Spleen (tissue), 11 donors: Measurements from ENCODE around the gene ARHGAP29. TPM values are rescaled to one million over a fixed set of nuclear protein-coding genes. Genes with fewer than 3 reads are reported as not detected.

Experiments
- DNase-seq: peaks from one replicate; pipeline ENCODE4 v3.0.0-alpha.2; 2020
- H3K27ac ChIP-seq, 8 donors: fragments of 200-600 bp; sonication (generic) in 7 of 8; 1 replicate in 4 of 8; 2 replicates in 4 of 8; pipeline versions ENCODE4 v1.5.0 to v1.8.0; 2016 to 2021; ENCODE audit warnings: inconsistent platforms in 4 of 8, mild to moderate bottlenecking in 4 of 8, moderate library complexity in 1 of 8
- H3K27me3 ChIP-seq, 7 donors: fragments of 200-600 bp; sonication (generic) in 6 of 7; replicated peaks in 1 of 7; 1 replicate in 4 of 7; 2 replicates in 3 of 7; pipeline versions ENCODE4 v1.5.0 to v1.8.0; 2016 to 2021; ENCODE audit warnings: inconsistent platforms in 3 of 7, mild to moderate bottlenecking in 1 of 7
- H3K36me3 ChIP-seq, 6 donors: fragments of 200-600 bp; sonication (generic) in 5 of 6; 1 replicate in 4 of 6; 2 replicates in 2 of 6; pipeline versions ENCODE4 v1.5.0 to v1.8.0; 2016 to 2021; ENCODE audit warnings: inconsistent platforms in 2 of 6
- H3K4me1 ChIP-seq, 6 donors: fragments of 200-600 bp; sonication (generic) in 5 of 6; 1 replicate in 3 of 6; 2 replicates in 3 of 6; pipeline versions ENCODE4 v1.5.0 to v1.8.0; 2016 to 2021; ENCODE audit warnings: inconsistent platforms in 3 of 6
- H3K4me3 ChIP-seq, 8 donors: fragments of 200-600 bp; sonication (generic) in 7 of 8; 1 replicate in 4 of 8; 2 replicates in 4 of 8; pipeline versions ENCODE4 v1.5.0 to v1.8.0; 2016 to 2021; ENCODE audit warnings: inconsistent platforms in 4 of 8, mild to moderate bottlenecking in 4 of 8, moderate library complexity in 2 of 8
- H3K9me3 ChIP-seq, 8 donors: fragments of 200-600 bp; sonication (generic) in 7 of 8; 1 replicate in 4 of 8; 2 replicates in 4 of 8; pipeline versions ENCODE4 v1.5.0 to v1.8.0; 2016 to 2021; ENCODE audit warnings: inconsistent platforms in 4 of 8
- CTCF ChIP-seq, 11 experiments: fragments of 200-600 bp in 7 of 11; fragments of 450-650 bp in 4 of 11; sonication (generic) in 4 of 11; IDR thresholded peaks in 8 of 11; conservative IDR thresholded peaks in 3 of 11; 1 replicate in 7 of 11; 2 replicates in 4 of 11; pipeline versions ENCODE4 v1.4.0 to v1.8.0; 2016 to 2021; ENCODE audit warnings: antibody characterized with exemption in 11 of 11, inconsistent platforms in 4 of 11, mild to moderate bottlenecking in 1 of 11
- POLR2A ChIP-seq, 3 donors: fragments of 450-650 bp; IDR thresholded peaks; one replicate each; pipeline ENCODE4 v1.5.1; 2017; ENCODE audit warnings: antibody characterized with exemption in 3 of 3, mild to moderate bottlenecking in 1 of 3
- POLR2AphosphoS5 ChIP-seq, 3 donors: sonication (generic); formaldehyde crosslinking; IDR thresholded peaks; one replicate each; pipeline ENCODE4 v1.5.1; 2017; ENCODE audit warnings: antibody characterized with exemption in 3 of 3
- WGBS, 5 donors: extraction: QIAGEN DNeasy Blood & Tissue Kit in 3 of 5; methylation state at CpG; one replicate each; pipeline versions ENCODE4 v1.1.5 to v1.1.7; 2013 to 2018; 5-methylcytosine and 5-hydroxymethylcytosine counted together
- intact Hi-C: fragments of 100-400 bp; cut with DNase I; formaldehyde crosslinking; loops from one replicate; pipeline ENCODE4 v1.15.0; 2023; ENCODE audit warnings: low total_unique reads
- polyA plus RNA-seq, 3 donors: library from polyadenylated mRNA; stranded (reverse); fragments of 200-250 nt; gene quantifications; one replicate each; pipeline ENCODE4 v1.2.1, GENCODE V29; 2013
- total RNA-seq, 7 donors: library from RNA; depleted of rRNA in 3 of 7; stranded (reverse); fragments of >200 nt in 3 of 7; fragmentation: NEBNext Ultra II Directional in 4 of 7; extraction: Animal tissue kit (Norgen Biotek cat#: 25700) in 4 of 7; gene quantifications; one replicate each; pipeline versions ENCODE4 v1.1.0 to v1.2.1, GENCODE V29; 2016 to 2021
- donor health status: healthy with polysubstance abuse.
- donor health status: DM: no; HTN: no; CAD: no; lungs with moderate emphysema.
- donor health status: DM: no; HTN: no; CAD: no.
- donor health status: Bipolar disorder and iron deficiency.
- donor health status: healthy.
- donor health status: DM: no; HTN: no; CAD: no.
- donor health status: DM: yes; HTN: yes; CAD: no.

Gene ARHGAP29
- total and polyA plus RNA-seq, 10 donors, result 7.3 to 124 (median 71.9) TPM

DNA sequence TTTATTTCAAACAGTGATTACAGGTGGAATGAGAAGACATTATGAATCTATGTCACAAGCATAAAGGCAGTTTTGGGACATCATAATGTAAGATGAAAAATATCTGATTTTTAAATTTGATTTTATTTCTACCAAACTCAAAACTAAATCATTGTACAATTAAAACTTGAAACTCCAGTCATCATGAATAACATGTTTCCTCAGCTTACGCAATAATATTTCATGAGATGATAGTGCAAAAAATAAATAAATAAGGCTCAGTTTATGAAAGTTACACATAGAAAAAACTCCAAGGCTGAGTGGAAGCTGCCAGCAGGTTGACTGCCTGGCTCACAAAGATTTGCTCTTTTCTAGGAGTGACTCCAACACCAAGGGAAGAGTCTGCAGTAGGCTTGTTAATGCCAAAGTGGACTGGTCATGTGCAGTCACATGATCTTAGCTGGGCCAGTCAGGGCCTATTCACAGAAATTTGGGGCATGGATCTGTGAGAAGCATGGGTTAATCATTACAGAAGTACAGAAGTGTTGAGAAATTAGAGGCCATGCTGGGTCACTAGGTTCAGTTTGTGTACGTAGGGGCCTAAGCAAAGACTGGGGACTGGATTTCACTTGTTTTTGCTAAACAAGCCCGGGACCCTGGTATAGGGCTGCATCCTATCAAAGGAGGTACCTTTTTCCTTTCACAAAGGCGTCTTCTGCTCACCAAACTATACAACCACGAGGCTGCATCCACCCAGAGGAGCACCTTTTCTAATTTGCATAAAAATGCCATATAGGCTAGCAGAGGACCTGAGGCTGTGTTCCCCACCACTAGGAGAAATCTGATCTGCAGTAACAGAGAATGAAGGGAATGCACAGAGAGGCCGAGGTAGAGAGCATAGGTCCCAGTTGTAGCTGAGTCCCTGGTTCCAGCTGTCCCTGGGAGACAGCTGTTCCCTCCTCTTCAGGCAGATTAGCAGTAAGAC lies 111.6 kb downstream of the ARHGAP29 start:
- Histone ChIP-seq H3K4me3 (no peak overlapping the region), H3K27ac (no peak overlapping the region), H3K9me3 (no peaks in the 10 kb centered on the region), H3K4me1 (no peaks in the 10 kb centered on the region), H3K27me3 (peaks cover 0 to 10% (median 0%) of the 10 kb centered on the region in 7 donors), H3K36me3 (no peaks in the 10 kb centered on the region)
- no peak for DNase-seq
- 60 to 84% (median 75%) methylated on average over 6 of the region's 6 CpGs for WGBS, 5 donors
- intact Hi-C loops, result no loop called here
- TF ChIP-seq POLR2A (IDR thresholded peaks at IDR 0.05), result no peak
- no peak for TF ChIP-seq POLR2AphosphoS5 (IDR thresholded peaks at IDR 0.05)
- no peak for TF ChIP-seq CTCF (IDR thresholded peaks at IDR 0.05 in 8 of 11, conservative IDR thresholded peaks at IDR 0.05 in 3 of 11)

GRCh38 chr1:94124538-94124937 lies 112.8 kb downstream of the ARHGAP29 start:
- TF ChIP-seq POLR2A (IDR thresholded peaks at IDR 0.05) (no peak), POLR2AphosphoS5 (IDR thresholded peaks at IDR 0.05) (no peak), CTCF (IDR thresholded peaks at IDR 0.05 in 8 of 11, conservative IDR thresholded peaks at IDR 0.05 in 3 of 11) (no peak)
- peaks cover 0 to 17% (median 0%) of the 10 kb centered on the region in 7 donors for H3K27me3 ChIP-seq
- 96 to 100% (median 97%) methylated on average over 1 of the region's 1 CpG for whole genome bisulfite sequencing, 5 donors
- no peaks in the 10 kb centered on the region for H3K9me3 ChIP-seq
- no peak for DNase-seq
- no peaks in the 10 kb centered on the region for H3K4me1 ChIP-seq
- H3K4me3 ChIP-seq, result no peak overlapping the region
- H3K27ac ChIP-seq, result no peak overlapping the region
- no peaks in the 10 kb centered on the region for H3K36me3 ChIP-seq
- intact Hi-C loops, result no loop called here

DNA sequence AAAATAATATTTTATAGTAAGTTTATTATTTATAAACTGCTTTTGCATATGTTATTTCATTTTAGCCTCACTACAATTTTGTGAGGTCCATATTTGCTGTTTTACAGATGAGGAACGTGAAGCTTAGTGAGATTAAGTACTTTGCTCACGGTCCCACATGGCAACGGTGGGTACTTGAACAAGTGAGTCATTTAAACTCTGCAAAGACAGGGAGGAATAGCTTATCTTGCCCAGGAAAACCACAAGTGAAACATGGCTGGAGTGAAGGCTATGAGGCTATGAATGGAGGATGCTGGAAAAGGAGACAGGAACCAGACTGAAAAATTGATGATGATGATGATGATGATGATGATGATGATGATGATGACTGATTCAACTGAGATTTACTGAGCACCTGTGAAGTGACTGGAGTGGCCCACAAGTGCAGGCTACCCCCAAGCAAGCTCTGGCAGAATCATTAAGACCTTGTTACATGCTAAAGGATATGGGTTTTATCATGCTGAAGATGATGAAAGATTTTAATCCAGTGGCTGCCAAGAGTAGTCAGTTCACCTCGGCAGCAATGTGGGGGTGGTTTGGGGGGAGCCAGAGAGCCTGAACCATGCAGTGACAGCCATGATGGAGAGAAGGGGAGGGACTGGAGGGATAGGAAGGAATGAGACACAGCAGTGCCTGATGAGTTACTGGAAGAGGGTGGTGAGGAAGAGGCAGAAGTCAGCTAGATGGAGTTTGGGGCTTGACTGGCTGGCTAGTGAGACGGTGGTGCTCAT lies 115.0 kb downstream of the ARHGAP29 start:
- Histone ChIP-seq H3K27ac (no peak overlapping the region), H3K9me3 (no peaks in the 10 kb centered on the region), H3K36me3 (no peaks in the 10 kb centered on the region), H3K4me3 (no peak overlapping the region), H3K4me1 (no peaks in the 10 kb centered on the region), H3K27me3 (peaks cover 0 to 21% (median 0%) of the 10 kb centered on the region in 7 donors)
- WGBS, 5 donors, result 64 to 75% (median 69%) methylated on average over 5 of the region's 5 CpGs
- TF ChIP-seq POLR2AphosphoS5 (IDR thresholded peaks at IDR 0.05) (no peak), CTCF (IDR thresholded peaks at IDR 0.05 in 8 of 11, conservative IDR thresholded peaks at IDR 0.05 in 3 of 11) (no peak), POLR2A (IDR thresholded peaks at IDR 0.05) (no peak)
- DNase-seq, result no peak
- intact Hi-C loops, result no loop called here

Other genes starting within 250 kb of the ARHGAP29 start
- gene ABCA4, start 116.4 kb downstream of the ARHGAP29 start, total RNA-seq, result under 1 TPM; 0.17 to 0.64 (median 0.26) TPM
- gene ABCA4, start 116.4 kb downstream of the ARHGAP29 start, polyA plus RNA-seq, result under 1 TPM; 0.04 to 0.10 (median 0.05) TPM
- gene ABCD3, start 180.8 kb upstream of the ARHGAP29 start, total RNA-seq, result 10 to 100 TPM; 17.4 to 30.8 (median 22.4) TPM
- 1 to 10 TPM; 9.1 to 9.6 (median 9.3) TPM for gene ABCD3, start 180.8 kb upstream of the ARHGAP29 start, polyA plus RNA-seq